H9 (cell line): ENCODE results near the gene CHI3L2. TPM values are rescaled to one million over a fixed set of nuclear protein-coding genes. Genes with fewer than 3 reads are reported as not detected.

Experiments
- DNase-seq: peaks from one replicate; pipeline ENCODE4 v3.0.0-alpha.2; 2017
- H2AFZ ChIP-seq: one replicate; pipeline ENCODE4 v1.6.1; 2013; ENCODE audit warnings: mild to moderate bottlenecking, low read length, control low read depth, moderate library complexity
- H2AK5ac ChIP-seq: 2 replicates; pipeline ENCODE4 v1.6.1; 2013; ENCODE audit warnings: low read length, control low read depth, mixed read lengths; ENCODE audit not compliant: insufficient read length
- H2BK120ac ChIP-seq: one replicate; pipeline ENCODE4 v1.6.1; 2013; ENCODE audit warnings: low read depth, mild to moderate bottlenecking, low read length, control low read depth, inconsistent platforms; ENCODE audit not compliant: poor library complexity, severe bottlenecking
- H2BK12ac ChIP-seq: 2 replicates; pipeline ENCODE4 v1.6.1; 2013; ENCODE audit warnings: low read length, control low read depth, mixed read lengths, low read depth; ENCODE audit not compliant: insufficient read length
- H2BK15ac ChIP-seq: 2 replicates; pipeline ENCODE4 v1.6.1; 2013; ENCODE audit warnings: low read depth, low read length, control low read depth
- H2BK20ac ChIP-seq: one replicate; pipeline ENCODE4 v1.6.1; 2013; ENCODE audit warnings: low read depth, mild to moderate bottlenecking, low read length, control low read depth, inconsistent platforms; ENCODE audit not compliant: poor library complexity, severe bottlenecking
- H2BK5ac ChIP-seq: 2 replicates; pipeline ENCODE4 v1.6.1; 2013; ENCODE audit warnings: low read length, control low read depth, mixed read lengths; ENCODE audit not compliant: insufficient read length
- H3K14ac ChIP-seq: 2 replicates; pipeline ENCODE4 v1.6.1; 2013; ENCODE audit warnings: low read length, control low read depth; ENCODE audit not compliant: insufficient read depth
- H3K18ac ChIP-seq: 2 replicates; pipeline ENCODE4 v1.6.1; 2013; ENCODE audit warnings: low read depth, mild to moderate bottlenecking, mixed read lengths, low read length, control low read depth; ENCODE audit not compliant: insufficient read length
- H3K23ac ChIP-seq: 2 replicates; pipeline ENCODE4 v1.6.1; 2013; ENCODE audit warnings: low read length, control low read depth, mixed read lengths, low read depth; ENCODE audit not compliant: insufficient read length
- H3K23me2 ChIP-seq: 2 replicates; pipeline ENCODE4 v1.6.1; 2013; ENCODE audit warnings: low read depth, mild to moderate bottlenecking, mixed read lengths, low read length, control low read depth; ENCODE audit not compliant: insufficient read length, poor library complexity, severe bottlenecking
- H3K27ac ChIP-seq: 2 replicates; pipeline ENCODE4 v1.5.1; 2013; ENCODE audit warnings: low read length, control low read depth, mixed read lengths, low read depth; ENCODE audit not compliant: insufficient read length
- H3K27me3 ChIP-seq: 2 replicates; pipeline ENCODE4 v1.6.1; 2013; ENCODE audit warnings: low read length, control low read depth, inconsistent platforms; ENCODE audit not compliant: insufficient read depth
- H3K4ac ChIP-seq: 2 replicates; pipeline ENCODE4 v1.6.1; 2013; ENCODE audit warnings: low read depth, mild to moderate bottlenecking, control low read depth, inconsistent platforms, low read length, moderate library complexity
- H3K4me1 ChIP-seq: 2 replicates; pipeline ENCODE4 v1.6.1; 2013; ENCODE audit warnings: low read length, control low read depth, inconsistent platforms; ENCODE audit not compliant: insufficient read depth
- H3K4me2 ChIP-seq: 2 replicates; pipeline ENCODE4 v1.6.1; 2013; ENCODE audit warnings: low read length, control low read depth, mixed read lengths; ENCODE audit not compliant: insufficient read length, insufficient read depth
- H3K56ac ChIP-seq: 2 replicates; pipeline ENCODE4 v1.6.1; 2013; ENCODE audit warnings: low read depth, mild to moderate bottlenecking, mixed read lengths, low read length, control low read depth; ENCODE audit not compliant: insufficient read length
- H3K79me1 ChIP-seq: 2 replicates; pipeline ENCODE4 v1.6.1; 2013; ENCODE audit warnings: low read depth, mild to moderate bottlenecking, moderate library complexity, low read length, control low read depth, inconsistent platforms; ENCODE audit not compliant: insufficient read depth, poor library complexity, severe bottlenecking
- H3K79me2 ChIP-seq: 2 replicates; pipeline ENCODE4 v1.6.1; 2013; ENCODE audit warnings: low read length, control low read depth, inconsistent platforms; ENCODE audit not compliant: insufficient read depth
- H3K9ac ChIP-seq: 2 replicates; pipeline ENCODE4 v1.6.1; 2013; ENCODE audit warnings: low read length, control low read depth, mixed read lengths; ENCODE audit not compliant: insufficient read length; ENCODE audit errors: extremely low read depth
- H3K9me3 ChIP-seq: one replicate; pipeline ENCODE4 v1.6.1; 2013; ENCODE audit warnings: low read depth, low read length, inconsistent platforms; ENCODE audit not compliant: control insufficient read depth
- H3T11ph ChIP-seq: one replicate; pipeline ENCODE4 v1.6.1; 2013; ENCODE audit warnings: mild to moderate bottlenecking, low read length, control low read depth, inconsistent platforms
- H4K20me1 ChIP-seq: one replicate; pipeline ENCODE4 v1.6.1; 2013; ENCODE audit not compliant: control insufficient read depth, insufficient read length, insufficient read depth
- H4K5ac ChIP-seq: 2 replicates; pipeline ENCODE4 v1.6.1; 2013; ENCODE audit warnings: low read depth, mild to moderate bottlenecking, mixed read lengths, low read length, control low read depth; ENCODE audit not compliant: insufficient read length
- H4K8ac ChIP-seq: replicated peaks from 2 replicates; pipeline ENCODE4 v1.6.1; 2013; ENCODE audit warnings: low read length, control low read depth, mixed read lengths, low read depth; ENCODE audit not compliant: insufficient read length
- H4K91ac ChIP-seq: 2 replicates; pipeline ENCODE4 v1.6.1; 2013; ENCODE audit warnings: low read depth, mild to moderate bottlenecking, moderate library complexity, mixed read lengths, low read length, control low read depth; ENCODE audit not compliant: insufficient read length
- H3K27ac Mint-ChIP-seq, 3 experiments: 2 replicates in 2 of 3; 3 replicates in 1 of 3; pipeline ENCODE4 v1.8.0; 2020 to 2021; ENCODE audit warnings: mixed read lengths in 3 of 3, mild to moderate bottlenecking in 1 of 3, moderate library complexity in 1 of 3
- H3K27me3 Mint-ChIP-seq: 2 replicates; pipeline ENCODE4 v1.8.0; 2021; ENCODE audit warnings: low read depth, mild to moderate bottlenecking, moderate library complexity, mixed read lengths
- H3K36me3 Mint-ChIP-seq, 3 experiments: 2 replicates in 2 of 3; 3 replicates in 1 of 3; pipeline ENCODE4 v1.8.0; 2020 to 2021; ENCODE audit warnings: low read depth in 3 of 3, mixed read lengths in 3 of 3; ENCODE audit not compliant: insufficient read depth in 1 of 3
- H3K4me1 Mint-ChIP-seq, 2 experiments: 2 replicates each; pipeline ENCODE4 v1.8.0; 2020; ENCODE audit warnings: mixed read lengths in 2 of 2
- H3K4me3 Mint-ChIP-seq, 2 experiments: 2 replicates in 1 of 2; 3 replicates in 1 of 2; pipeline ENCODE4 v1.8.0; 2020 to 2021; ENCODE audit warnings: mild to moderate bottlenecking in 2 of 2, mixed read lengths in 2 of 2, moderate library complexity in 1 of 2
- H3K9me3 Mint-ChIP-seq, 2 experiments: 2 replicates in 1 of 2; 3 replicates in 1 of 2; pipeline ENCODE4 v1.8.0; 2020; ENCODE audit warnings: mild to moderate bottlenecking in 2 of 2, mixed read lengths in 2 of 2, moderate library complexity in 1 of 2
- WGBS: extraction: QIAGEN DNeasy Blood & Tissue Kit; methylation state at CpG from one replicate; pipeline ENCODE4 v1.1.7; 2013; ENCODE audit warnings: missing lambda C conversion rate, low lambda C conversion rate, mixed read lengths; ENCODE audit not compliant: insufficient read length; ENCODE audit errors: extremely low coverage; 5-methylcytosine and 5-hydroxymethylcytosine counted together
- total RNA-seq: library from RNA; stranded (reverse); gene quantifications from 2 replicates; pipeline ENCODE4 v1.2.1, GENCODE V29; 2021
- TF ChIP-seq, protein P1 (sequence below): fragments of 200-600 bp; sonication (generic); conservative IDR thresholded peaks from 3 replicates; pipeline ENCODE4 v1.8.0; 2021; ENCODE audit warnings: antibody characterized with exemption, mild to moderate bottlenecking

Gene CHI3L2
- total RNA-seq, 1 experiment from 2014 or later = not detected

DNA sequence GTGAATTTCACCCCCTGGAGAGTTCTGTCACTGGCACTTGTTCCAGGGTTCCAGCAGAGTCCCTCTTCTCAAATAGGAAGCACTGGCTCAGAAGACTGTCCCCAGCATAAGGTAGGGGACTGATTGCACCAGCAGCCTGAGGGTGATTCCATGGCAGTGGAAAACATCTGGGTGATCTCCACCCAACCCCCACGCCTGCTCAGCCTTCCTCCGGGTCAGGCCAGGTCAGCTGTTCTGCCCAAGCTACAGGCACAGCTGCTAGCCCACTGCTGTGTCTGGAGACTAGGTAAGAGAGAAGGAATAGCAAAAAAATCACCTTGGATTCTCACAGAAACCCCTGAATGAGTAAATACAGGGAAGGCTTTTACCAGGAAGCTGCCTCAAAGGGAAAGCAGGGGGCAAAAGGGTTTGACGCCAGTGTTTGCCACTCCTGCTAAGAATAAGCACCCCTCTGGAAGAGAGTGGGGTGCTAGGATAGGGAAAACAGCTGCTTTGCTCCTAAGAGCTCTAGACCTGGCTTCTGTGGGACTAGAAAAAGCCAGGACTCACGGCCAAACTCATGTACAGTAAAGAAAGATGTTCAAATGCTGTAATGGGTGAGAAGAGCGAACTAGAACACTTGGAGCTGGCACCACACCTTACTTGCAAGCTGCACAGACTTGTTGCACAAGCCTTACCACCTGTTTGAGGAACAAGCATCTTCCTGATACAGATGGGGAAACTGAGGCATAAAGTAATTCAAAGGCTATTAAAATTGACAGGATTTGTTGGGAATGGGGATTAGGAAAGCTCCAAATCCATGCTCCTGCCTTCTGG, 26.0 kb upstream of the CHI3L2 start:
- Histone ChIP-seq H3K4ac (no peak overlapping the region), H3K23me2 (no peaks in the 10 kb centered on the region), H3K79me1 (no peaks in the 10 kb centered on the region), H2BK120ac (no peak overlapping the region), H2BK5ac (no peak overlapping the region), H4K5ac (no peak overlapping the region), H3K27ac (no peak overlapping the region), H3K9ac (no peak overlapping the region), H4K20me1 (no peaks in the 10 kb centered on the region), H3K14ac (no peak overlapping the region), H3K27me3 (no peaks in the 10 kb centered on the region), H3T11ph (no peak overlapping the region), H2AK5ac (no peak overlapping the region), H2BK12ac (no peak overlapping the region), H3K79me2 (no peaks in the 10 kb centered on the region), H4K91ac (no peak overlapping the region), H4K8ac (no peak overlapping the region), H3K4me1 (no peaks in the 10 kb centered on the region), H3K56ac (no peak overlapping the region), H3K23ac (no peak overlapping the region), H2BK15ac (no peak overlapping the region), H2AFZ (no peak overlapping the region), H3K9me3 (no peaks in the 10 kb centered on the region), H3K4me2 (no peak overlapping the region), H2BK20ac (no peak overlapping the region), H3K18ac (no peak overlapping the region)
- Mint-ChIP-seq H3K36me3 (peaks cover 0 to 2% (median 0%) of the 10 kb centered on the region in 3 experiments; a peak in 1 of 7 replicates), H3K9me3 (peaks cover 0 to 2% of the 10 kb centered on the region in 2 experiments; a peak in 1 of 5 replicates), H3K27me3 (peaks cover 13% of the 10 kb centered on the region), H3K4me3 (no peak overlapping the region), H3K27ac (no peak overlapping the region), H3K4me1 (peaks cover 5 to 15% of the 10 kb centered on the region in 2 experiments)
- TF ChIP-seq, protein P1, sequence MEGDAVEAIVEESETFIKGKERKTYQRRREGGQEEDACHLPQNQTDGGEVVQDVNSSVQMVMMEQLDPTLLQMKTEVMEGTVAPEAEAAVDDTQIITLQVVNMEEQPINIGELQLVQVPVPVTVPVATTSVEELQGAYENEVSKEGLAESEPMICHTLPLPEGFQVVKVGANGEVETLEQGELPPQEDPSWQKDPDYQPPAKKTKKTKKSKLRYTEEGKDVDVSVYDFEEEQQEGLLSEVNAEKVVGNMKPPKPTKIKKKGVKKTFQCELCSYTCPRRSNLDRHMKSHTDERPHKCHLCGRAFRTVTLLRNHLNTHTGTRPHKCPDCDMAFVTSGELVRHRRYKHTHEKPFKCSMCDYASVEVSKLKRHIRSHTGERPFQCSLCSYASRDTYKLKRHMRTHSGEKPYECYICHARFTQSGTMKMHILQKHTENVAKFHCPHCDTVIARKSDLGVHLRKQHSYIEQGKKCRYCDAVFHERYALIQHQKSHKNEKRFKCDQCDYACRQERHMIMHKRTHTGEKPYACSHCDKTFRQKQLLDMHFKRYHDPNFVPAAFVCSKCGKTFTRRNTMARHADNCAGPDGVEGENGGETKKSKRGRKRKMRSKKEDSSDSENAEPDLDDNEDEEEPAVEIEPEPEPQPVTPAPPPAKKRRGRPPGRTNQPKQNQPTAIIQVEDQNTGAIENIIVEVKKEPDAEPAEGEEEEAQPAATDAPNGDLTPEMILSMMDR = no peak
- no CpG with 5 or more reads among the region's 5 CpGs for WGBS
- no peak for DNase-seq
